Stimulated activated CD8-positive, alpha-beta memory T cell treated with anti-CD3 and anti-CD28 coated beads, Interleukin-12 subunit alpha, Interleukin-12 subunit beta, amount 100 ng/mL, for 24 hours (primary cell): ENCODE data around the gene C5AR2.
"Not testable (repeated sequence)": the region's sequence is repeated elsewhere in the genome, so short reads cannot be mapped to it uniquely, and the experiment has no call there.

Source experiments
- DNase-seq: peaks from one replicate; pipeline ENCODE4 v3.0.0-alpha.2; 2020; ENCODE audit errors: extremely low read depth

Gene C5AR2

GRCh38 chr19:47323872-47324271, 8.1 kb upstream of the C5AR2 start:
- no peak for DNase-seq

GRCh38 chr19:47324502-47324901, 7.5 kb upstream of the C5AR2 start:
- no peak for DNase-seq

- DNase-seq = no peak
Measured at GRCh38 chr19:47330466-47330869, 1.5 kb upstream of the C5AR2 start.

GRCh38 chr19:47331490-47331889, 485 bp upstream of the C5AR2 start:
- no peak for DNase-seq

GRCh38 chr19:47336765-47337718, 5.1 kb downstream of the C5AR2 start:
- not testable (repeated sequence) for DNase-seq

- DNase-seq = no peak
Measured at GRCh38 chr19:47339196-47339880, 7.4 kb downstream of the C5AR2 start.

- DNase-seq = no peak
Measured at GRCh38 chr19:47340477-47341208, 8.7 kb downstream of the C5AR2 start.

- DNase-seq = no peak
Measured at GRCh38 chr19:47341734-47342133, 9.8 kb downstream of the C5AR2 start.

- no peak for DNase-seq
Measured at GRCh38 chr19:47343194-47343802, 11.3 kb downstream of the C5AR2 start.

GRCh38 chr19:47344425-47344824, 12.4 kb downstream of the C5AR2 start:
- no peak for DNase-seq

GRCh38 chr19:47346024-47346423, 14.0 kb downstream of the C5AR2 start:
- DNase-seq = not testable (repeated sequence)

GRCh38 chr19:47348819-47349795, 17.1 kb downstream of the C5AR2 start, which contains the start of gene DHX34:
Gene DHX34, plus strand, starts transcription at chr19:47349315. Its CDS starts 3,716 bp downstream, at chr19:47353031.
- peak; percentile 96 for DNase-seq

GRCh38 chr19:47350630-47351029, 18.7 kb downstream of the C5AR2 start:
- no peak for DNase-seq

GRCh38 chr19:47351548-47351947, 19.6 kb downstream of the C5AR2 start:
- no peak for DNase-seq

- no peak for DNase-seq
Measured at GRCh38 chr19:47352095-47352494, 20.1 kb downstream of the C5AR2 start.

GRCh38 chr19:47353307-47353712, 21.3 kb downstream of the C5AR2 start:
- no peak for DNase-seq

- no peak for DNase-seq
Measured at GRCh38 chr19:47356900-47357299, 24.9 kb downstream of the C5AR2 start.

- no peak for DNase-seq
Measured at GRCh38 chr19:47357788-47358680, 26.1 kb downstream of the C5AR2 start.

GRCh38 chr19:47358936-47359335, 27.0 kb downstream of the C5AR2 start:
- DNase-seq = no peak
